GM19438 (cell line): ENCODE measurements around the gene SPSB3.

ENCODE experiments used
- ATAC-seq: cut with Tn5 transposase; IDR thresholded peaks from one replicate; pipeline ENCODE4 v1.9.1; 2021; ENCODE audit warnings: low read depth; ENCODE audit not compliant: unreplicated experiment

SPSB3 gene

DNA sequence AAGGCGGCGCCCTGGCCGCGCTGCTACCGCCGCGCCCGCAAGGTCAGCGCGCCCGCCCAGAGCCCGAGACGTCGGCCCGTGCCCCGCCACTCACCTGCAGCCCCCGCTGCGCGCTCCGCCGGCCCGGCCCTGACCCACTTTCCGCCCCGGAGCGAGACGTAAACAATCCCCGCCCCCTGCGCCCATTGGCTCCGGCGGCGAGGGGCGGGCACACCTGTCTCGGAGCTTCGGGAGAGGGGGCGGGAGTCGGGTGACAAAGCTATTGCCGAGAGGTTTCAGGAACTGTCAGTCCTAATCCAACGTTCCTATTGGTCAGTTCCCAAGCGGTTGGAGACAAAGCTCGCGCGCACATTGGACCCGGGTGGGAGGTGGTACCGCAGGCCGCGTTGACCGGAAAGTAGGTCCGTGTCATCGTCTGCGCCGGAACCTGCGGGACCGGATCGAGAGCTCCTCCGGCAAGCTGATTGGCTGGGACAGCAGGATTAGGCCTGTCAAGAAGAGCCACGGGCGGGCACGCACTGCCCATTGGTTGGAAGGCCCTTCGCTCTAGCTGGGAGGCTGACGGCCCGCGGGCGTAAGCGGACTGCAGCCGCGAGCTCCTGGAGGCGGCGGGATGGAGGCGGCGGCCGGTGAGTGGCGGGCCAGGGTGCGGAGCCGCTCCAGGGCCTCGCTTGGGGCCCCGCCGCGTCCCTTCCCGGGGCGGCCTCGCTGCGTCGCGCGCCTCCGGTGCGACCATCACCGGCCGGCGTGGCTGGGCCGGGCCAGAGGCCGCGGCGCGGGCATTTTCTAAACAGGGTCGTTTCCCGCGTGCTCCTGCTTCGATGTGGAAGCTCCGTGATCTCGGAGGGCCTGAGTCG is at the start of gene SPSB3, which contains the start of gene NUBP2:
SPSB3 (minus strand) TSS at position 164 of the 857 bp plus-strand sequence. CDS start 1,088 bp downstream, outside the sequence.
NUBP2 (plus strand) TSS at position 553 of the 857 bp plus-strand sequence; CDS start at position 614, 61 bp downstream.
- peak; percentile 82 for ATAC-seq

GRCh38 chr16:1831186-1832075 is 49.1 kb upstream of the SPSB3 start:
- no peak for ATAC-seq

- no peak for ATAC-seq
Observed at GRCh38 chr16:1830213-1830612, 47.8 kb upstream of the SPSB3 start.

DNA sequence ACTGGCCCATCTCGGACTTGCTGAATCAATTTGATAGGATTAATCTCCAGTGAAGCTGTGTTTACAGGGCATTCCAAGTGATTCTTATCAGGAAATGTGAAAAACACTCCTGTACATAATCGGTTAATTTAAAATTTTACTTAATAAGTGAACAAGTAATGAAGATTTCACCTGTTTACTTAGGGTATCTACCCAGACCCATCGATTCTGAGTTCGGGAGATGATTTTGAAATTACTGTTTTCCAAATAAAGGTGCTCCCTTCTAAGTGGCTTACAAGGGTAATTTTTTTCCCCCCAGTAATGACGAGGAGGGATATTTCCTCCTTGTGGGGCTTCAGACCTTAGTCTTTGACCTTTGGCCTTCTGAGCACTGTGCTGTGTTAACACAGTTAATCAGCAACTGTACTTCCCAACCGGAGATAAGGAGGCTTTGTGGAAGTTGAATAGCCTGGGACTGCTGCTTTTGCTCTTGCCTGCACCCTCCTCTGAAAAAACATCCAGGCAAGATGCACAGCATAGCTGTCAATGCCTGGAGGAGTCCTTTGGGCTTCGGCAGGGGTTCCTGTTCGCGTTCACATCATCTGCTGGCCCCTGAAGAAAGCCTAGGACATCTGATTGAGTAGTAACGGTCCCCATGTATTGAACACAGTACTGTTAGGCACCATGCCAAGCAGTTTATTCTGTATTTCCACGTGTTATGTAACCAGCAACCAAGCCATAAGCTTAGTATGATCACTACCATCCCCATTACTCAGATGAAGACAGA is 46.5 kb upstream of the SPSB3 start:
- ATAC-seq = no peak

GRCh38 chr16:1826691-1827573 is 44.6 kb upstream of the SPSB3 start, which contains the start of the genes FAHD1 and HAGH:
Gene FAHD1 (plus strand): TSS chr16:1827206. CDS start chr16:1827239, 33 bp downstream.
Gene HAGH (minus strand): TSS chr16:1826825. CDS start chr16:1826787, 38 bp downstream.
- ATAC-seq = peak; percentile 73

GRCh38 chr16:1825864-1826690 is 43.7 kb upstream of the SPSB3 start:
- peak; percentile 41 for ATAC-seq

DNA sequence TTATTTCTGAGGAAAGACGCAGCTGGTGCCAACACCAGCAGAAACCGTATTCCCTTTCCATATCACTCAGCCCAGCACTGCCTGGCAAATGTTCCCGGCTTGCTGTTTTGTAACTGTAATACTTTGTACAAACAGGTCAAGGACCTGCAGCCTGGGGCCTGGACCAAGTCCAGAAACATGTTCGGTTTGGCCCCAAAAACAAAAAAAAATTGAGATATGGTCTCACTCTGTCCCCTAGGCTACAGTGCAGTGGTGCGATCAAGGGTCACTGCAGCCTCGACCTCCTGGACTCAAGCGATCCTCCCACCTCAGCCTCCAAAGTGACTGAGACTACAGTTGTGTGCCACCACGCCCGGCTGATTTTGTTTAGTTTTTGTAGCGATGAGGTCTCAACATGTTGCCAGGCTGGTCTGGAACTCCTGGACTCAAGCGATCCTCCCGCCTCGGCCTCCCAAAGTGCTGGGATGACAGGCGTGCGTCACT is 43.1 kb upstream of the SPSB3 start:
- no peak for ATAC-seq

DNA sequence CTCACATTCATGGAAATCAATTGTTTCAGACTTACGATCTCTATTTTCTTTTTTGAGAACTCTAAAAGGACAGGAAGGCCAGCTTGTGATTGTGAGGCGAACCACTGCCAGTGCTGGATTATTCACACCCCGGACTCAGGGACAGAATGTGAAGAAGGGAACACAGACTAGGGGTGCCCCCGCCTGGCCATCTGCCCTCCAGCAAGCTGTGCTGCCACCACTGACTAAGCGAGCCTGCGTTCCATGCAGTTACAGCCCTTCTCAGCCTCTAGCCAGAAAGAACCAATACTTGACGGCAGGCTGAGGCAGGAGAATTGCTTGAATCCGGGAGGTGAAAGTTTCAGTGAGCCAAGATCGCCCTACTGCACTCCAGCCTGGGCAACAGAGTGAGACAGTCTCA is 41.5 kb upstream of the SPSB3 start:
- ATAC-seq = no peak

- no peak for ATAC-seq
Observed at GRCh38 chr16:1822801-1823200, 40.4 kb upstream of the SPSB3 start.

- ATAC-seq = no peak
Observed at GRCh38 chr16:1821861-1822611, 39.7 kb upstream of the SPSB3 start.

- no peak for ATAC-seq
Observed at GRCh38 chr16:1820946-1821290, 38.5 kb upstream of the SPSB3 start.

- no peak for ATAC-seq
Observed at GRCh38 chr16:1820096-1820945, 38.0 kb upstream of the SPSB3 start.

- ATAC-seq = no peak
Observed at GRCh38 chr16:1819611-1820010, 37.2 kb upstream of the SPSB3 start.

- no peak for ATAC-seq
Observed at GRCh38 chr16:1818873-1819525, 36.6 kb upstream of the SPSB3 start.

GRCh38 chr16:1818204-1818872 is 36.0 kb upstream of the SPSB3 start:
- no peak for ATAC-seq

DNA sequence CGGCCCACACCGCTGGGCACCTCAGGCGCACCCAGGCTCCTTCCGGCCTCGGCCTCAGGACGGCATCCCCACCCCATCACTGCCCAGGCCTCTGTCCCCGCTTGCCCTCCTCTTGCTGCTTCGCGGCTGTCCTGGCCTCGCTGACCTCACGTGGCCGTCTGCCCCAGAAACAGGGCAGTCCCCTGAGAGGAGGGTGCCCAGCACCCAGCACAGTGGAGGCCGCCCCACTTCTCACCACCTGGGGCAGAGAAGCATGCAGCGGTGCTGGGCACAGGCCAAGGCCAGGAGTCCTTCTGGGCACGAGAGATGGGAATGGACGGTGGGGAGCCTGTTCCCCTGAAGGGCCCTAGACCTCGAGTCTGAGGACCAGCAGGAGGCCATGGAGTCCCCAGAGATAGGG is 35.3 kb upstream of the SPSB3 start:
- no peak for ATAC-seq
